Stimulated activated CD4-positive, alpha-beta T cell treated with anti-CD3 and anti-CD28 coated beads, Interleukin-4, amount 100 ng/mL, for 48 hours (primary cell): ENCODE results near the gene PLXNA1.

ENCODE experiments used
- DNase-seq, 2 donors: peaks; one replicate each; pipeline ENCODE4 v3.0.0-alpha.2; 2020; ENCODE audit warnings: low read depth in 2 of 2

PLXNA1 gene

DNA sequence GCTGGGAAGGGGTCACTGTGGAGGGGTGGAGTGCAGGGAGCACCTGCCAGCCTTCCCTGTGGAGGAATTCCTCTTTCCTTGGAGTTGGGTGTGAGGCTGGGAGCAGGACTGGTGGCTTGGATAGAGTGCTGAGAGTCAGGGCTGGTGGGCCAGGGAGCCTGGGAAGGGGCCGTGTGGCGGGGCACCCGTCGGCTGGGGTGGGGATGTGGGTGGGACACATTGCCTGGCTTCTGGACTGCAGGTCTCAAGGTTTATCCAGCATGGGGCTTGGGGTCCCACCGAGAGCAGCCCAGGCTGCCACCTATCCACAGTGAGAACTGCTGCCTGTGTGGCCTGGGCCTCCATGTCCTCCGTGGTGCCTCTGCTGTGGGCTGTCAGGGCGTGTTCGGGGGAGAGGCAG lies 4.7 kb downstream of the PLXNA1 start:
- DNase-seq = no peak

DNA sequence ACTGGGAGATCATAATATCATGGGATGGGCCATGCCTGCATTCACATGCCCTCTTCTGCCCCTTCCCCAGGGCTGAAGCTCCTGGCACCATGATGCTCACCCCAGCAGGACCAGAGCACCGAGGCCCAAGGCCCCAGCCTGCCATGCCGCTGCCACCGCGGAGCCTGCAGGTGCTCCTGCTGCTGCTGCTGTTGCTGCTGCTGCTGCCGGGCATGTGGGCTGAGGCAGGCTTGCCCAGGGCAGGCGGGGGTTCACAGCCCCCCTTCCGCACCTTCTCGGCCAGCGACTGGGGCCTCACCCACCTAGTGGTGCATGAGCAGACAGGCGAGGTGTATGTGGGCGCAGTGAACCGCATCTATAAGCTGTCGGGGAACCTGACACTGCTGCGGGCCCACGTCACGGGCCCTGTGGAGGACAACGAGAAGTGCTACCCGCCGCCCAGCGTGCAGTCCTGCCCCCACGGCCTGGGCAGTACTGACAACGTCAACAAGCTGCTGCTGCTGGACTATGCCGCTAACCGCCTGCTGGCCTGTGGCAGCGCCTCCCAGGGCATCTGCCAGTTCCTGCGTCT lies 5.6 kb downstream of the PLXNA1 start:
- no peak for DNase-seq

DNA sequence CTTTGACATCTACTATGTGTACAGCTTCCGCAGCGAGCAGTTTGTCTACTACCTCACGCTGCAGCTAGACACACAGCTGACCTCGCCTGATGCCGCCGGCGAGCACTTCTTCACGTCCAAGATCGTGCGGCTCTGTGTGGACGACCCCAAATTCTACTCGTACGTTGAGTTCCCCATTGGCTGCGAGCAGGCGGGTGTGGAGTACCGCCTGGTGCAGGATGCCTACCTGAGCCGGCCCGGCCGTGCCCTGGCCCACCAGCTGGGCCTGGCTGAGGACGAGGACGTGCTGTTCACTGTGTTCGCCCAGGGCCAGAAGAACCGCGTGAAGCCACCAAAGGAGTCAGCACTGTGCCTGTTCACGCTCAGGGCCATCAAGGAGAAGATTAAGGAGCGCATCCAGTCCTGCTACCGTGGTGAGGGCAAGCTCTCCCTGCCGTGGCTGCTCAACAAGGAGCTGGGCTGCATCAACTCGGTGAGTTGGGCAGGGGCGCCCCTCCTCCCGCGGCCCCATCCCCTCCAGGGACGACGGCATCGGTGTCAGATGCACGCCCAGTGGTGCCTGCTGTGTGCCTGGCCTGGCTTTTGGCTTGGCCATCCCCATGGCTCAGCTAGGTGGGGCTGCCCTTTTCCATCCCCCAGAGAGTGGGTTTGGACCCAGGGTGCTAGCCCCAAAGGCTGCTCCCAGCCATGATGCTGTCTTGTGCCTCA lies 6.6 kb downstream of the PLXNA1 start:
- DNase-seq = no peak

DNA sequence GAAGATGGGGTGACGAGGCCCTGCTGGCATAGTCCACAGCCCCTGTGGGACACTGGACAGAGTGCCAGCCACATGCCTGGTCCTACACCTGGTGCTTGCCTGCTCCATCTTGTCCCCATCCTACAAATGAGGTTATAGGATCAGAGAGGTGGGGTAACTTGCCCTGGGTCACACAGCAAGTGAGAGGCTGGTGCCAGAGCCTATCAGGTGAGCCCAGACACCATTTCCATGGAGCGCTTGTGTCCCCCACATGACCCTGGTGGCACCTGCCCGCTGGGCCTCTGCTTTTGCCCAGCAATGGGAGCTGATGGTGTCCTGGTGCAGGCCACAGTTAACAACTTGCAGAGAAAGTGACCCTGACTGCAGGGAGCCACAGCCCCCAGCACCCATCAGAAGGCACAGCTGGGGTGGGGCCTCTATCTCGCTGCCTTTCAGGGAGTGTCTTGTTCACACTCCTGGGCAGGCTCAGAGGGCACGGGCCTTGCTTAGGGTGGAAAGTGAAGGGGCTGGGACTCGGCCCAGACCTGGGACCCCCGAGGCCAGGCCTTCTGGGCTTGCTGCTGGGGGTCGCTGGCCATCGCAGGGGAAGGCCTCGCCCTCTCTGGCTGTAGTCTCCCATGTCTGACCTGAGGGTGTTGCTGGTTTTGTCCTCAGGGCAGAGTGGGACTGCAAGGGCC lies 7.2 kb downstream of the PLXNA1 start:
- no peak for DNase-seq

DNA sequence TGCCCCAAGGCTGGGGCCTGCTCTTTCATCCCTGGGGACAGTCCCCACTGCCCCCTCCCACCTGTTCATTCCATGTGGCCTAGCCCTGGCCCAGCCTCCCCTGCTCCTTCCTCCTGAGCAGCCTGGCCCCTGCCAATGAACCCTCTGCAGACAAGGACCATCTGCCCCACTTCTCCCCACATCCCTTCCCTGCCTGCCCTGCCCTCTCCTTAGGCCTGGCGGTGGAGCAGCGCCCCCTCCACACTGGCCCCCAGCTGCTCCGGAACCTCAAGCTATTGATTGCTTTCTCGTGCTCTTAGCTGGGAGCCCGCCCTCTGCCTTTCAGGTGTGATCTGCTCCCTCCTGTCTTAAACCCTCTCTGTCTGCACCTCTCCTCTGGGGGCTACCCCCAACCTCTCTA lies 8.0 kb downstream of the PLXNA1 start:
- no peak for DNase-seq

DNA sequence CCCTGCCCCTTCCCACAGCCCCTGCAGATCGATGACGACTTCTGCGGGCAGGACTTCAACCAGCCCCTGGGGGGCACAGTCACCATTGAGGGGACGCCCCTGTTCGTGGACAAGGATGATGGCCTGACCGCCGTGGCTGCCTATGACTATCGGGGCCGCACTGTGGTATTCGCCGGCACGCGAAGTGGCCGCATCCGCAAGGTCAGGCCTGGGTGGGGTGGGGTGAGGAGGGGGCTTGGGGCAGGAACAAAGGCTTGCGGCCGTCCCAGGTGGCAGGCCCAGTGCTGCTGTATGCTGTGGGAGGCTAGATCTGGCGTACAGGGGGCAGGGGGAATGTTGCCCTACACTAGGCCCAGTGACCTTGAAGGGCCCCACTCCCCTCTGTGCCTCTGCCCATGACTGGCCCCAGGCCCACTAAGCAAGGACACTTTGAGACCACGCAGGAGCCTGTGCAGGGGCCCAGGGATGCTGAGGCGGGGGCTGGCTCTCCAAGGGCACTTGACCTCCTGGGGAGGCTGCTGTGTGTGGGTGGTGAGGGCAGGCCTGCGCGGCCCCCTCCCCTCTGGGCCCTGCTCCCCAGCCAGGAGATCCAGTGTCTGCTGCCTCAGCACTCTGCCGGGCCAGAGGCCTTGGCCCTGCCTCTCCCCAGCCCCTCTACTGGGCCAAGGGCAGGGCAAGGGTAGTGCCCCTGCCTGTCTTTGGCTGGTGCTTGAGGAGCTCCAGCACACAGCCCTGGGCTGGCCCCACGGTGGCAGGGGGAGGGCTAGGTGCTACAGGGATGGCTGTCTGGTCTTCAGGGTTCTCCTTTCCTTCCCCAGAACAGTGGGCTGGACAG lies 8.7 kb downstream of the PLXNA1 start:
- DNase-seq = no peak

DNA sequence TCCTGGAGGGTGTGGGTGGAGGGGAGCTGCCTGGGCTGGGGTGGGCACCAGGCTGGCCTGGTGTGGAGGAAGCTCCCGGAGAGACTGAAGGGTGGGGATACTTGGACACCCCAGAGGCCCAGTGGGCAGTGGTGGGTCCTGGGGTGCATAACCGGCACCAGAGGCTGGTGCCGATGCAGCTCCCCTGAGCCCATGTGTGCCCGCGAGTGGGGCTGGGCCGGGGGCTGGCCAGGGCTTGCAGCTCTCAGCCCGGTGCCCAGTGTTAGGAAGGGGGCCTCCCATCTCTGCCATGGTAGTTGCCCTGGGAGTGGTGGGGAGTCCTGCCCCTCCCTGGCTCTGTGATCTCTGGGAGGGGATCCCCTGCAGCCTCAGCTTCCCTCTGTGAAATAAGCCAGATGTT lies 9.3 kb downstream of the PLXNA1 start:
- no peak for DNase-seq

DNA sequence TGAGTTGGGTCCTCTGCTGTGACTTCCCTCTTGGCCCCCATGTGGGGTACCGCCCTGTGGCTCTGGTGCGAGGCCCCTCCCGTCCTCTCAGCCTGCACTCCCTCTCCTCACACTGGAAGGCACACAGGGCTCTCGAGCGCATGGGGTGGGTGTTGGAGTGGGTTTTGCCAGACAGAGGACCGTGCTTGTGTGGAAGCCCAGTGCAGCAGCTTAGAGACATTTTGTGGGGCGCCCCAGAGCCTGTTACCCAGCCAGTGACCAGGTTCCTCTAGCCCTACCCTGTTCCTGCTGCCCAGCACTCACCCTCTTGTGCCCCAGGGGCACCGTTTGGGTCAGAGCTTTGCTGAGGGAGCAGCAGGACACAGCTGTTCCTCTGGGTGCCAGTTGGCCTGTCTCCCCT lies 9.9 kb downstream of the PLXNA1 start:
- DNase-seq = no peak

DNA sequence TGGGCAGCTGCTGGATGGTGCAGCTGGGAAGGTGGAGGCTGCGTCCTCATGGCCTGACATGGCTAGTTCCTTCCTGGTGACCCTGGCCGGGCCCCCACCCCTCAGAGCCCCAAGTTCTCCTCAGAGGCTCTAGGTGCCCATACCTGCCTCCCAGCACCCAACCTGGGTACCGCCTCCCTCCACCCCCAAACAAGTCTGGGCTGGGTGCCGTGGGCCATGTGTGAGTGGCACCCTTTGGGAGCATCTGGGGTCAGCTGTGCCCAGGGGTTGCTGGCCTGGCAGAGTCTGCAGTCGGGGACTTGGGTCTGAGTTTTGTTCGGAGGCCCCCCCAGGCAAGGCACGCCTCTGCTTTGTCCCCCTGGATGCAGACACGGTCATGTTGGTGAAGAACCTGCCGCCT lies 10.5 kb downstream of the PLXNA1 start:
- no peak for DNase-seq

DNA sequence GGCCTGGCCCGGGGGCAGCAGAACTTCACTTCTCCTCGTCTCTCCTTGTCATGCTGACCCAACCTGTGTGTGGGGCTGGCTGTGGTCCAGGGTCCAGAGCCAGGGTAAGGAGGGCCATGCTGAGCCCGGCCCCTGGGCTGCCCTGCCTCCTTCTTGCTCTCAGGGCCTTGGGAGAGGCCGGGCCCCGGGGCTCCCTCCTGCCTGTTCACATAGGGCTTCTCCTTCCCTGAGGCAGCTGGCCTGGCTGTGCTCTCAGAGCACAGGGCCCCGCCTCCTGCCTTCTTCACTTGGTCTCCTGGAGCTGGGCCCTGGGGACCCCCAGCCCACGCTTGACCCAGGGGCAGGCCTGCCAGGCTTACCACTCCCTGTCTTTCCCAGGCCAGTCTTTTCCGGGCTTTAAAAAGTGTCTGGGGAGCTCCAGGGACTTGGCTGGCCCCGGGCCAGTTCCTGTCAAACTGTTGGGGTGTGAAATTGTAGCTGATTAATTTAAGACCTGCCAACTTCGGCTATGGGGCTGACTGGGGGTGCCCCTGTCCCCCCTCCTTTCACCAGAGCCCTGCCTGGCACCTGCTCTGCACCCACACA lies 11.8 kb downstream of the PLXNA1 start:
- DNase-seq = no peak

DNA sequence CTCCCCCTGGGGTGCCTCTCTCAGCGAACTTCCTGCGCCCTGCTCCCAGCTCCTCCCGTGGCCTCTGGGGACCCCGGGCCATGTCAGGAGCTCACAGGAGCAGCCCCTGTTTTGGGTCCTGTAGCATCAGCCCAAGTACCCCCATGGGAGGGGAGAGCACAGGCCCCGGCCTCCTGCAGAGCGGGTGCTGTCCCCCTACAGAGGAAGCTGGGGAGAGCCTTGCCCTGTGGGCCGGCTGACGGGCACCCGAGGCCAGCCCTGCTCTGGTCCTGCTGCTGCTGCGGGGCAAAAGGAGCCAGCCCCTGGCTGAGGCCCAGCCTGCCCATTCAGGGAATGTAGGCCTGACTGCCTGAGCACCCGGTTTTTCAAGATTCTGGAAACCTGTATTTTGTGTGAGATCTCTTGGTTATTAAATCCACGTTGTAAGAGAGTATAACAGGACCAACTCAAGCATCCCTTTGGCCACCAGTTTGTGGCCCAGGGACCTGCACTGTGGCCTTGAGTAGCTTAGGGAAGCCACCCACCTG lies 12.4 kb downstream of the PLXNA1 start:
- no peak for DNase-seq

DNA sequence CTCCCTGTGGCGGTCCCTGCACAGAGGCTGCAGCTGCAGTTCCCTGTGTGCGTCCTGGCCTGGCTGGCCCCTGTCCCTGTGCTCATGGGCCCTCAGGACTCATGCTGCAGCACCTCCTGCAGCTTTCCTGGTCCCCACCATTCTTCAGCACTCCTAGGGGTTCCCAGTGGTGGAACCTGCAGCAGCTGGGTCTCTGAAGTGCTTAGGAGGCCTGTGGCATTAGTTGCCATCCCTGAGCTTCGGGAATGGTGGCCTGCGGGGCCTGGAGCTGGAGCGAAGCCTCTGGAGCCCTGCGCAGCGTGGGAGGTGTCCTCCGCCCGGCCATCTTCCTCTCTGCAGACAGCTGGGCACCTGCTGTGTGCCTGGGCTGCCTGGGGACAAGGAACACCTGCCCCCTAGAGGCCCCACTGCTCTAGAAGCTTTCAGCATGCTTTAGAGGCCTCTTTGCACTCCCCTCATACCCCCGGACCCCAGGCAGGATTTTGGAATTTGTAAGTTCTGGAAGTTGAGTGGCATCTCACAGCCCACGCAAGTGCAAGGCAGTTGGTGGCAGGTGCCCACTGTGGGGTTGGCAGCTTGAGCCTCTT lies 13.1 kb downstream of the PLXNA1 start:
- DNase-seq = no peak

DNA sequence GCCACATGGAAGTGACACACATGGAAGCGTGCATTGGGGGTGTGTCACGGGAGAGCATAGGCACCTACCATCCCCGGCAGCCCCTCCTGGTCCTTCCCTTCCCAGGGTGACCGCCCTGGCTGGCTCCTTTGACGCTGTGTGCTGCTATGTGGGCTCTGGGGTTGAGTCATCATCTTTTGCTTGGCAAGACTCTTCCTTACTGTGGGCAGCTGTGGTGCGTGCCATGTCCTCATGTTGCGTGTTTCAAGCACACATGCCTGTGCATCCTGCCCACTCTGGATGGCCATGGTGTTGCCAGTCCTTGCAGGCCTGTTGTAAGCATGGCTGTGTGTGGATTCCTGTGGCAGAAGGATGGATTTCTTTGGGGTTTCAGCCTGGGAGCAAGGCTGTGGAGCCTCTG lies 14.0 kb downstream of the PLXNA1 start:
- DNase-seq = no peak

DNA sequence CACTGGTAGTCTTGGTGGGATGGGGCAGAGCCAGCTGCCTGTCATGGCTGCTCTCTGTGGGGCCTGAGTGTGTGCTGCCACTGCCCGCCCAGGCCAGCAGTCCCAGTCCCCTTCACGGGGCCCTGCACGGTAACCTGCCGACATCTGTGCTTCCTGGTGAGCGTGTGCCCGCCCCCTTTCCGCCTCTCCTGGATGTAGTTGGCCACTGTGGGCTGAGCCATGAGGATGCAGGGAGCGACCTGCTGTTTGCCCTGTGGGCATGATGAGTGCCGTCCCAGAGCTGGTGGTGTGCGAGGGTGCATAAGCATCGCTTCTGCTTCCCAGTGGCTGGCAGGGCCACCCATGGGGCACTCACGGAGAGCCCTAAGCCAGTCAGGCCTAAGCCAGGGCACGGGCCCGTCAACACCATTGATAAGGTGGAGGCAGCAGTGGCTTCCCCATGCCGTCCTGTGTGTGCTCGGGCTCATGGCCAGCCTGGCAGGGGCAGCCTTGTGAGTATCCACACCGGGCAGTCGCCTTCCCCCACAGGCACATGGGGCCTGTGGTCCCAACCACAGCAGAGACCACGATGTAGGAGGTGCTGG lies 14.6 kb downstream of the PLXNA1 start:
- DNase-seq = no peak

DNA sequence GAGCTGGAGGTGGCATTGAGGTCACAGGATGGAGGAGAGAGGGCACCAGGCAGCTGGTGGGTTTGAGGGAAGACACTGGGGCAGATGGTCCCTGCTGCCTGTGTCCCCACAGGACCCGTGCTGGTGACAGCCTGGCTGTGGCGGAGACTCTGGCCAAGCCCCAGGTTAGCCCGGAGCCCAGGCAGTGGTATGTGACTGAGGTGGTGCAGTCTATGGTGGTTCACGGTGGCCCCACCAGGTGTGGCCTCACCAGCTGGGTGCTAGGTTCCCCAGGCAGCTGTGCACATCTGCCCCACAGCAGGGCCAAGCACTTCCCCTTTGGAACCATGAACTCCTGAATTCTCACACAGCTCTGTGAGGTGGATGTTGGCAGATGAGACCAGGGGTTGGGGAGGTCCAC lies 15.4 kb downstream of the PLXNA1 start:
- DNase-seq = no peak

DNA sequence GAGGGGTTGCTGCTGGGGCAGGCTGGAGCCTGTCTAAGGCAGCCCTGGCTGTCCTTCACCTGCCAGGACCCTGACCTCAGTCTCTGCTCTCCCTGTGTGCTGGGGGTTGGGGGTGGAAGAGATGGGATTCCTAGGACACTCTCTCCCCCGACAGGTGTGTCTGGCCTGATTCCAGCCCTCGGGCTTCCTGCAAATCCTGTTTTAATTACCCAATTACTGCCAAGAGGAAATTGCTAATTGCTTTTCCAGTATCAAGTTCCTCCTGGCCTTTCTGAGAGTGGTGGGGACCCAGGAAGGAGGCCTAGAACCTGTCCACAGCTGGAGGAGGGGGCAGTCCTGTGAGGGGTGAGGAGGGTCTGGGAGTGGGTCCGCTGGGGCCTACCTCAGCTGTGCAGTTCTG lies 15.8 kb downstream of the PLXNA1 start:
- no peak for DNase-seq

DNA sequence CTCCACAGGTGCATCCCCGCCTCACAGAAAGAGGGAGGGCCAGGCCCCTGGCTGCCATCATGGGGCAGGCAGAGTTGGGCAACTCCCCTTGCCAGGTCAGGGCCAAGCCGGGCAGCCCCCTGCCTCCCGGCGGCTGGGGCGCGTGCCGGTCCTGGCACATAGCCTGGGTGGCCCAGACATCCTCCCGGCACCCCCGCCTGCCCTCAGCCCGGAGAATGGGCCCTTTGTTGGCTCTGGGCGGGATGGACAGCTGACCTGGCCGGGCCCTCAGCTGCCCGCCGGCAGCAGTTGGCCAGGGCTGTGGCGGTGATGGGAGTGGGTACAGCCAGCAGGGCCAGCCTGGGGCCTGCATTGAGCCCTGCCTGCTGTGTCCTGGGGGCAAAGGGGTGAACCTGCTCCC lies 16.5 kb downstream of the PLXNA1 start:
- DNase-seq = no peak

DNA sequence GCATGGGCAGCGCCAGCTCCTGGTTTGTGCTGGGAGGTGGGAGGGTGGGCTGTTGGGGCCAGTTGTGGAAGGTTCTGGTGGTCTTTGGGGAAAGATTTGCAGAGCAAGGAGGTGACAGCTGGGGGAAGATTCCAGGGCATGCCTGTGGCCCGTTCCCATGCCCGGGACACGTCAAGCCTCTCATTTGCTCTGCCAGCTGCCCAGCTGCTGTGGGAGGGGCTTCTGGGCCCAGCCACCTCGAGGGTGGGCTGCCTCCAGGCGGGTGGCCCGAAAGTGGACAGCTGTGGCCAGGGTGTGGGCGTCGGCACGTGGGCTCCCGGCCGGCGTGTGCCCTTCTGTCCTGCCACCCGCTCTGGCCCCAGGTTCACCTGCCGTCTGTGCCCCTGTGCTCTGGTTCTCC lies 17.2 kb downstream of the PLXNA1 start:
- no peak for DNase-seq

DNA sequence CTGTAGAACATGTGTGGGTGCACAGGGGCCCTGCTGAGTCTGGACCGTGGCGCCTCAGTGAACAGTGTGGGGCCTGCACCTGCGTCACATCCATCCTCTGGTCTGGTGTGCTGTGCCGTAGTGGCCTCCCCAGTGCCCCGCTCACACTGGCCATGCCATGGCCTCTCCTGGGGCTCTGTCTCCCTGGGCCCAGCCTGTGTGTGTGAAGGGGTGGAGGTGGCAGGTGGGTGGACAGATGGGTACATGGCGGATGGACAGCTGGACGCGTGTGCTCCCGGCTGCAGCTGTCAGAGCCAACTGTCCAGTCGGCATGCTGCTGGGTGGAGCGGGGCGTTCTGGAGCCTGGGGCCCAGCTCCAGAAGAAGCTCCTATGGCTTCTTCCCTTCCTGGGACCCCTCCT lies 17.8 kb downstream of the PLXNA1 start:
- no peak for DNase-seq

DNA sequence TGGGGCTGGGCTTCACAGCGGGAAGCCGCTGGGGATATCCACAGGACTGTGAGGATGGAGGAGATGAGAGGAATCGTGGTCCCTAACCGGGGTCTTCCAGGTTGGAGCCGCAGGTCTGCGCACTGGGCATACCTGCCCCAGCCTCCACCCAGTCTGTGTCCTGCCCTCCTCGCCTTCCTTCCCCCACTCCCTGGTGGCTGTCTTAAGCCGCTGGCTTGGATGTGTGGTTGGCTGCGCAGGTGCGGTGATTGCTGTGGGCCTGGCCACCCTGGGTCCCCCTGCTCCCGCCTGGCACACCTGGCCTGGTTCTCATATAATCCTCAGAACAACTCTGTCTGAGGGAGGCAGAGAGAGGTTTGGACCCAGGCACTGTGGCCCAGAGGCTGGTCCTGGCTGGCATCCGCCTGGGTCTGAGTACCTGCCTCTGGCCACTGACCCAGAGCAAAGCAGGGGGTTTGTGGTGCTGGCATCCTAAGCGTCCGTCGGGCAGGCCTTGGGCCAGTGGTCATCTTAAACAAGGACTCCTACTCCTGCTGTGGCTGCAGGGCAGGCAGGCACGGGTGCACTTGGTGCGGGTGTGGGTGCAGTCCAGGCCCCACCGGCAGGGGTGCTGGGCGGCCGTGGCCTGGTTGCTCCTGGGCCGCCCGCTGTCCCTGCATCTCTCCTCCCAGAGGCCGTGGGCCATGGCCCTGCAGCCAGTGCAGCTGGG lies 18.7 kb downstream of the PLXNA1 start:
- no peak for DNase-seq
